ENCODE data around the gene LYZL1.

GRCh38 chr10:29317423-29318021, 28.7 kb downstream of the LYZL1 start:
- TF ChIP-seq CTCF (conservative IDR thresholded peaks at IDR 0.05; ENCODE audit: low read depth, low read length) (no peak), EZH2 (IDR thresholded peaks at IDR 0.05; ENCODE audit: borderline replicate concordance, low read depth, low read length, poor library complexity, severe bottlenecking) (no peak)

Measured in A673 (cell line).